Parathyroid adenoma (tissue), 2 donors: ENCODE data around the gene RAP1GAP2.

Experiments
- H2AFZ ChIP-seq: fragments of 300-600 bp; sonication (generic); one replicate; pipeline ENCODE4 v1.7.0; 2017; ENCODE audit warnings: antibody characterized with exemption, mild to moderate bottlenecking
- H3K27ac ChIP-seq: fragments of 300-600 bp; sonication (generic); one replicate; pipeline ENCODE4 v1.7.0; 2017
- H3K27me3 ChIP-seq: fragments of 300-600 bp; sonication (generic); one replicate; pipeline ENCODE4 v1.7.0; 2017; ENCODE audit warnings: low read length; ENCODE audit not compliant: control insufficient read depth, insufficient read depth
- H3K36me3 ChIP-seq: fragments of 300-600 bp; sonication (generic); one replicate; pipeline ENCODE4 v1.7.0; 2017; ENCODE audit warnings: low read length; ENCODE audit not compliant: control insufficient read depth, insufficient read depth
- H3K4me1 ChIP-seq: fragments of 300-600 bp; sonication (generic); one replicate; pipeline ENCODE4 v1.7.0; 2017; ENCODE audit warnings: control low read depth
- H3K4me2 ChIP-seq: fragments of 300-600 bp; sonication (generic); one replicate; pipeline ENCODE4 v1.7.0; 2017; ENCODE audit warnings: low read length
- H3K4me3 ChIP-seq: fragments of 300-600 bp; sonication (generic); one replicate; pipeline ENCODE4 v1.7.0; 2017; ENCODE audit warnings: low read depth, low read length
- H3K79me2 ChIP-seq: fragments of 300-600 bp; sonication (generic); one replicate; pipeline ENCODE4 v1.7.0; 2017; ENCODE audit warnings: control low read depth
- H3K9ac ChIP-seq: fragments of 300-600 bp; sonication (generic); one replicate; pipeline ENCODE4 v1.7.0; 2017; ENCODE audit warnings: mild to moderate bottlenecking
- H3K9me3 ChIP-seq: fragments of 300-600 bp; sonication (generic); one replicate; pipeline ENCODE4 v1.7.0; 2017; ENCODE audit warnings: low read length; ENCODE audit not compliant: control insufficient read depth
- TF ChIP-seq, protein P1 (sequence below): fragments of 300-600 bp; sonication (generic); IDR thresholded peaks from one replicate; pipeline ENCODE4 v1.7.0; 2017; ENCODE audit warnings: antibody characterized with exemption, mild to moderate bottlenecking
- donor health status: primary hyperparathyroidism.

Gene RAP1GAP2

DNA sequence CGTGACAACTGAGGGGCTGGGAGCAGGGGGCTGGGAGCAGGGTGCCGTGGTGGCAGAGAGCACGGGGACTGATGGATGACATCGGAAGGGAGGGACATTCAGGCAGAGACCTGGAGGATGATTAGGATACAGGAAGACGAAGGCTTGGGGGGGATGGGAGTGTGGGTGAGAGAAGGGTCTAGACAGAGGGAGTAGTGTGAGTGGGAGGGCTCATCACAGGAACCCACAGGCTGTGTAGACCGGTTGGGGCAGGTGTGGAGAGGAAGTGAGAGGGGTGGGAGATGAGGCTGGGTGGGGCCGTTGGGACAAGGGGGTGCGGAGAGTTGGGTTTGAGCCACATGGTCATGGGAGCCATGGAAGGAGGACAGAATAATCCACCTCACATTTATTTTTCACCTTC, 83.8 kb downstream of the RAP1GAP2 start:
- Histone ChIP-seq H3K4me2 (no peak overlapping the region), H3K27me3 (no peaks in the 10 kb centered on the region), H3K79me2 (no peaks in the 10 kb centered on the region), H2AFZ (no peak overlapping the region), H3K27ac (no peak overlapping the region), H3K36me3 (no peaks in the 10 kb centered on the region), H3K9ac (no peak overlapping the region), H3K4me1 (no peaks in the 10 kb centered on the region), H3K9me3 (no peaks in the 10 kb centered on the region), H3K4me3 (no peak overlapping the region)
- TF ChIP-seq, protein P1, sequence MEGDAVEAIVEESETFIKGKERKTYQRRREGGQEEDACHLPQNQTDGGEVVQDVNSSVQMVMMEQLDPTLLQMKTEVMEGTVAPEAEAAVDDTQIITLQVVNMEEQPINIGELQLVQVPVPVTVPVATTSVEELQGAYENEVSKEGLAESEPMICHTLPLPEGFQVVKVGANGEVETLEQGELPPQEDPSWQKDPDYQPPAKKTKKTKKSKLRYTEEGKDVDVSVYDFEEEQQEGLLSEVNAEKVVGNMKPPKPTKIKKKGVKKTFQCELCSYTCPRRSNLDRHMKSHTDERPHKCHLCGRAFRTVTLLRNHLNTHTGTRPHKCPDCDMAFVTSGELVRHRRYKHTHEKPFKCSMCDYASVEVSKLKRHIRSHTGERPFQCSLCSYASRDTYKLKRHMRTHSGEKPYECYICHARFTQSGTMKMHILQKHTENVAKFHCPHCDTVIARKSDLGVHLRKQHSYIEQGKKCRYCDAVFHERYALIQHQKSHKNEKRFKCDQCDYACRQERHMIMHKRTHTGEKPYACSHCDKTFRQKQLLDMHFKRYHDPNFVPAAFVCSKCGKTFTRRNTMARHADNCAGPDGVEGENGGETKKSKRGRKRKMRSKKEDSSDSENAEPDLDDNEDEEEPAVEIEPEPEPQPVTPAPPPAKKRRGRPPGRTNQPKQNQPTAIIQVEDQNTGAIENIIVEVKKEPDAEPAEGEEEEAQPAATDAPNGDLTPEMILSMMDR: no peak

DNA sequence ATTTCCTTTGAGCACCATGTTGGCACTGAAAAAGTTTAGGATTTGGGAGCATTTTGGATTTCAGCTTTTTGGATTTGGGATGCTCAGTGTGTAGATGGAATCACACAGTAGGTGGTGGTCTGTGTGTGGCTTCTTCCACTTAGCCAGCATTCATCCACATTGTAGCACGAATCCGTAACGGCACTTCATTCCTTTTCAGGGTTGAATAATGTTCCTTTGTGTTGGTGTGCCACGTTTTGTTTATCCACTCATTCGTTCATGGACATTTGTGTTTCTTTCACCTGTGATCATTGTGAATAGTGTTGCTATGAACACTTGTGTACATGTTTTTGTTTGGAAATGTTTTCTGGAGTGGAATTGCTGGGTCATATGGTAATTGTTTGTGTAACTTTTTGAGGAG, 85.1 kb downstream of the RAP1GAP2 start:
- H3K36me3 ChIP-seq: no peaks in the 10 kb centered on the region

DNA sequence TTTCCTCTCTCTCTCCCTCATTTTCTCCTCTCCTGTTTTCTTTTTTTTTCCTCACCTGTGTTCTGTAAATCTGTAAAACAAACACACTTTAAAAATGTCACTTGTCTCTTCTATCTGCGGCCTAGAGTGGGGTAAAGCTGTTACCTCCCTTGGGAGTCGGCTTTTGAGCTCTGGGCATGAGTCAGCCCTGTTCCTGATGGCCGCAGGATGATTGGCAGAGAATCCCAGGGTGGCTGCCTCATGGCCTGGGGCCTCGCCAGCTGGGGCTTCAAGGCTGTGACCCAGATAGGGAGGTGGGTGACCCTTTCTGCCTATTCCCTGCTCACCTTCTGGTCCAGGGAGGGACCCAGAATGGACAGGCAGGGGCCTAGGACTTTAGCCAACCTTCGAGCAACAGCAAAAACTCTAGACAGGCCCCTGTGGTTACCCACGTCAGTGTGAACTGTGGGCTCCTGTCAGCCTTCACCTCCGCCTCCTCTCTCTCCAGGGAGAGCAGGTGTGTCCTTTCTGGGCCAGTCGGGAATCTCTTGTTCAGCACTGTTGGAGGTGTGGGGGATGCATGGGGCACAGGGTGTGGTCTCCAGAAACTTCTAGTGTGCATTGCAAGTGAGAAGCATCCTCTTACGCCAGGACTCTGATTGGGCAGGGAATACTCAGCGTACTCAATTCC, 87.4 kb downstream of the RAP1GAP2 start:
- TF ChIP-seq, protein P1: no peak
- no peak overlapping the region for H3K9ac ChIP-seq
- no peaks in the 10 kb centered on the region for H3K4me1 ChIP-seq
- no peak overlapping the region for H3K27ac ChIP-seq
- H3K27me3 ChIP-seq: no peaks in the 10 kb centered on the region
- H3K4me2 ChIP-seq: no peak overlapping the region
- no peak overlapping the region for H2AFZ ChIP-seq
- H3K4me3 ChIP-seq: no peak overlapping the region
- H3K79me2 ChIP-seq: no peaks in the 10 kb centered on the region
- no peaks in the 10 kb centered on the region for H3K36me3 ChIP-seq
- H3K9me3 ChIP-seq: no peaks in the 10 kb centered on the region

More for the DNA sequence above, 85.1 kb downstream of the RAP1GAP2 start:
- Histone ChIP-seq H3K4me1 (no peaks in the 10 kb centered on the region), H3K9ac (no peak overlapping the region), H3K27me3 (no peaks in the 10 kb centered on the region), H3K9me3 (no peaks in the 10 kb centered on the region), H3K4me3 (no peak overlapping the region), H3K4me2 (no peak overlapping the region), H3K79me2 (no peaks in the 10 kb centered on the region), H2AFZ (no peak overlapping the region), H3K27ac (no peak overlapping the region)
- TF ChIP-seq, protein P1: no peak

DNA sequence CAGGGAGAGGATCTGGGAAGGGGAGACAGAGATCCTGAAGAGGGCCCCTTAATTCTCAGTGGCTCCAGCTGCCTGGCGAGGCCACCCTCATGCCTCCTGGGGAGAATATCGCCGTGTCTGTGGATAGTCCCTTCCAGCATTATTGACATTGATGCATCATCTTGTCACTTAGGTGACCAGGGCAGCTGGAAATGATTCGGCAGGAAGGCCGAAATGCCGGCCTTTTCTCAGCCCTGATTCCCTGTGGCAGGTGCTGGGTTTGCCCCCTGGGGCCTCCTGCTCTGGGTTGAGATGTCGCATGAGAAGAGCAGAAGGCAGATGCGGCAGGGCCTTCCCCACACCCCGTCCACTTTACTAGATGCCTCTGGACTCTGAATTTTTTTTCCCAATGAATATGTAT, 89.5 kb downstream of the RAP1GAP2 start:
- Histone ChIP-seq H3K9me3 (no peaks in the 10 kb centered on the region), H3K4me2 (no peak overlapping the region)

More for the DNA sequence above, 89.5 kb downstream of the RAP1GAP2 start:
- H3K36me3 ChIP-seq: no peaks in the 10 kb centered on the region
- H3K4me1 ChIP-seq: no peaks in the 10 kb centered on the region
- no peak overlapping the region for H3K4me3 ChIP-seq
- TF ChIP-seq, protein P1: no peak
- H2AFZ ChIP-seq: no peak overlapping the region
- H3K9ac ChIP-seq: no peak overlapping the region
- no peaks in the 10 kb centered on the region for H3K79me2 ChIP-seq
- H3K27ac ChIP-seq: no peak overlapping the region
- no peaks in the 10 kb centered on the region for H3K27me3 ChIP-seq
